IPS-NIHi11 (cell line): ENCODE data around the gene HBB.

Experiments
- DNase-seq: peaks from one replicate; pipeline ENCODE4 v3.0.0; 2012; ENCODE audit warnings: mixed read lengths, low spot score

Gene HBB

DNA sequence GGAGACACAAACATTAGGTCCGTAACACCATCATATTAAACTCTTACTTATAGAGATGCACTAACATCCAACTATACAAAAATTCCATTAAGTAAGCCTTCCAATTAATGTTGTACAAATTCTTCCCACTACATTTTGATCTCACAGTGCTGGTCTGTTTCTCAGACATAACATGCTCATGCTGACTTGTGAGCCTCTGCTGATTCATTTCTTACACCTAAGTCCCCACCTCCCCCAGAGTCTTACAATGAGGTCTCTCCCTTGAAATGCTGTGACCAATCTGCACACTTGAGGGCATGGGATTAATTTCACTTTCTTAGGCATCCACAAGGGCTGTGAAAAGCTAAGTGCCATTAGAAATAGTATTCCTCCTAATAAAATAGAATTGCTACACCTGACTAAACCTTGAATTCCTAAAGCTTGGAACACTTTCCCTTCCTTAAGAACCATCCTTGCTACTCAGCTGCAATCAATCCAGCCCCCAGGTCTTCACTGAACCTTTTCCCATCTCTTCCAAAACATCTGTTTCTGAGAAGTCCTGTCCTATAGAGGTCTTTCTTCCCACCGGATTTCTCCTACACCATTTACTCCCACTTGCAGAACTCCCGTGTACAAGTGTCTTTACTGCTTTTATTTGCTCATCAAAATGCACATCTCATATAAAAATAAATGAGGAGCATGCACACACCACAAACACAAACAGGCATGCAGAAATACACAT is 20.8 kb upstream of the HBB start:
- DNase-seq, result no peak

DNA sequence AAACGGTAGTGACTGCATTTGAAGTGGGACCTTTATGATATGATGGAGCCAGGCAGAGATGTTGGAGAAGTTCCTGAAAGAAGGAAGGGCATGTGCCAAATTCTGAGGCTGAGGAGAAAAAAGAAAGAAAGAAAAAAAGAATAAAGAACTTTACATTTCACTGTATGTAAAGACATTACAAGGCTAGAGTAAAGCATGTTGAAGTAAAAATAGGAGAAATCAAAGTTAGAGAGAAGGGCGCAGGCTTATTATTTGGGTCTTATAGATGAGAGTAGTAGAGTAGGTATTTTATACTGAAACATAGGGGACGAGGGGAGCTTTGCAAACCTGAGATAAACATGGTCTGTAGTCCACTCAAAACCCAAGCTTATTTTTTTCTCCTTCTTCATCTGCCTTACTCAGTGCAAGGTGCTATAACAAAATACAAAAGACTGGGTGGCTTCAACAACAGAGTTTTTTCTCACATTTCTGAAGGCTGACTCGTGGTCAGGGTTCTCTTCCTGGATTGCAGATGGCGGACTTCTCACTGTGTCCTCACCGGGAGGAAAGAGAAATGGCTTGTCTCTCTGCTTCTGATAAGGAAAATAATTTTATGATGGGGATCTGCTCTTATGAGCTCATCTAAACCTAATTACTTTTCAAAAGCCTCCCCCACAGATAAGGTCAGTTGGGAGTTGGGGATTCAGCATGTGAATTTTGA is 20.1 kb upstream of the HBB start:
- no peak for DNase-seq

- DNase-seq, result no peak
Measured at GRCh38 chr11:5245155-5245554, 18.3 kb upstream of the HBB start.

- DNase-seq, result no peak
Measured at GRCh38 chr11:5243816-5244180, 16.9 kb upstream of the HBB start.

DNA sequence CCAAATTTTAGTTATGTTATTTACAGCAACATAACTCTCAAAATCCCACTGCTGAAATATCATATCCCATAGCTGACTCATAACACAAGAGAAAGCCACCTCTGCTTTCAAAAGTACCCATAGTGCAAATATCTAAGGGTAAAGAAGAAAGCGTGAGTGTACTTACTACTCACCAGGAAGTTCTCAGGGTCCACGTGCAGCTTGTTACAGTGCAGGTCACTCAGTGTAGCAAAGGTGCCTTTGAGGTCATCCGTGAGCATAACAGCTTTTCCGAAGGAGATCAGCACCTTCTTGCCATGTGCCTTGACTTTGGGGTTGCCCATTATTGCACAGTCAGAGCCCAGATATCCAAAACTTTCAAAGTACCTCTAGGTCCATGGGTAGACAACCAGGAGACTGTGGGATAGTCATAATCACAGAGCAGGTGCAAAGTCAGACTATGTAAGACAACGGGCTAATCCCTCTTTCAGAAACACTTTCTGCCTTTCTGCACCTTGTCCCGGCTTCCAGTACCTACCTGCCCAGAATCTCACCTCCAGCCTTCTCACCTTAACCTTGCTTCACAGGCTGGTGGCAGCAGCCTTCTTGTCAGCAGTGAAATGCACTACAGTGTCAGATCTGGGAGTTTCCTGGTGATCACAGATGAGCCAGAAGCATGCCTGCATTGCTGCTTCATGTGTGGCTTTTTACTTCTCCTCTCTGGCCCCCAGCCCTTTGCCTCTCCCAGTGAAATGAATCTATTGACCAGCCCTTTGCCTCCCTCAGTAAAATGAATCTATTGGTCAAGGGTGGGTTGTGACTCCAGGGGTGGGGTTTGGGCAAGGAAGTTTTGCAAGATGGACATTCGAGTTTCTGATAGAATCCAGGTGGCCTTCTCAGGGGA is 16.3 kb upstream of the HBB start:
- DNase-seq, result no peak

DNA sequence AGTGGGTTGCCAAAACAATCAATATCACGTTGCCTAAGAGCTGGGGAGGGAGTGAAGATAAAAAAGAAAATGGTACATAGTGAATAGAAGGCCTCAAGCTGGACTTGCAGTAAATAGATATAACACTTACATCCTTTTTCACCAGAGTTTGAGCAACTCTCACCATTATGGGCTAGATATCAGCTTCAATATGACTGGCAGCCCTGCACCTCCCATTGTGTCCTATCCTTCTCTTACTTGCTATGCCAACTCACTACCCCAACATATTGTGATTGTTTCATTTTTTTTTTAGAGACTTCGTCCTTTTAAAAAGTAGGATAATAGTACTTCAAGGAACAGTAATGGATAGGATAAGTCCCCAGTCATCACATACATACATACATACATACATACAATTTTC is 15.3 kb upstream of the HBB start:
- DNase-seq, result no peak

- no peak for DNase-seq
Measured at GRCh38 chr11:5241458-5241857, 14.6 kb upstream of the HBB start.

DNA sequence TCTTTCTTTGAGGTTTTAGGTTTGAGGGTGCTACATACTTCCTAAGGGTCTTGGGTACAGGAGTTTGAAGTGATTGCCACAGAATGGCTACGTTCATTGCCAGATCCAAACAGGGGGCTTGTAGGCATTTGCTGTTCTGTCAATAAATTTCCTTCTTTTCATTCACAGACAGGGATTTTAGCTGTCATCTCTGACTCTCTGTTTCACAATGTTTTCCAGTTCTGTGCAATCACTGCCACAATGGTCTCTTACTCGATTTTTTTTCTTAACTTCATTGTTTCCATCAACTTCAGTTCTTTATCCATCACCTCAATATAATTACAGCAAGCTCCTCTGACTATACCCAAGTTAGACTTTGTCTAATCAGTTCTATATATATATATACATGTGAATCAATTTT is 13.6 kb upstream of the HBB start:
- DNase-seq, result no peak

DNA sequence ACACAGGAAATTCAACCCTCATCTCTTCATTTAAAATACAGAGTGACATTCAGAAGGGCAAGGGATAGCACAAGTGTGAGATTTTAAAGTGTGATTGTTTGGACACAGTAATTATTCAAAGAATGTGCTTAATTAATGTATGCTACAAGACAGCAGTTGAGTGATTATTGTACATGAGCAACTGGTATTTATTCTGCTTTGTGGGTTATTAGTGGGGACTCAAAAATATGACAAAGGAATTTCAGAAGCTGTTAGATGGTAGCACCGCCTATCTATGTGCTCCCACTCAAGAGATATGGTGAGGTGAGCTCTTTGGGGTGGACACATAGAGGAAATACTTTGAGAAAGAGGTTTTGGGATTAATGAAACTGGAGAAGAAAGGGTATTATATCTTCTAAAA is 13.2 kb upstream of the HBB start:
- no peak for DNase-seq

GRCh38 chr11:5239046-5239445 is 12.2 kb upstream of the HBB start:
- DNase-seq, result no peak

GRCh38 chr11:5238486-5238885 is 11.6 kb upstream of the HBB start:
- DNase-seq, result no peak

- no peak for DNase-seq
Measured at GRCh38 chr11:5237420-5237819, 10.5 kb upstream of the HBB start.

- DNase-seq, result no peak
Measured at GRCh38 chr11:5235364-5236095, 8.7 kb upstream of the HBB start.

GRCh38 chr11:5234381-5234834 is 7.5 kb upstream of the HBB start, which contains the start of gene HBD:
HBD (minus strand) TSS chr11:5234483; CDS start chr11:5234433, 50 bp downstream.
- no peak for DNase-seq

DNA sequence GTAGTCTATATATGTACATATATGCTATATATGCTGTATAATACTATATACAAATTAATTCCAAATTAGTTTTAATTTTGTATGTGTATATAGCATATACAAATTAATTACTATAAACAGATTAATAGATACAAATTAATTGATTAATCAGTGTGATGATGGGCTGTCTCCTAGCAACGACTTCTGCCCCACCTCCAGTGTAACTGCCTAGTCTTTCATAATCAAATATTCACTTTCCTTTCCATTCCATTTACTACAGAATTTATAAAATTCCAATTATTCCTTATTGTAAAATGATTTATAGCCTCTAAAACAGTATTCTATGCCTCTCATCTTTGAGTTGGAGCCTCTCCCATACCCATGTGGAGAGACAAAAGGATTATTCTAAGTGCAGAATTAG is 6.4 kb upstream of the HBB start:
- no peak for DNase-seq

- DNase-seq, result no peak
Measured at GRCh38 chr11:5232821-5233220, 6.0 kb upstream of the HBB start.

- no peak for DNase-seq
Measured at GRCh38 chr11:5232176-5232575, 5.3 kb upstream of the HBB start.

GRCh38 chr11:5231111-5231510 is 4.2 kb upstream of the HBB start:
- DNase-seq, result no peak

- DNase-seq, result no peak
Measured at GRCh38 chr11:5230266-5230665, 3.4 kb upstream of the HBB start.

GRCh38 chr11:5229796-5230195 is 2.9 kb upstream of the HBB start:
- DNase-seq, result no peak

- DNase-seq, result no peak
Measured at GRCh38 chr11:5229356-5229755, 2.5 kb upstream of the HBB start.

GRCh38 chr11:5228124-5228523 is 1.3 kb upstream of the HBB start:
- no peak for DNase-seq
